ENCODE measurements around the gene FMN1.

GRCh38 chr15:33028495-33028894 is 166.0 kb downstream of the FMN1 start:
- TF ChIP-seq POLR2AphosphoS5 (IDR thresholded peaks at IDR 0.05; ENCODE audit: insufficient read depth in 1 of 2, low read depth in 1 of 2) (no peak), POLR2A (IDR thresholded peaks at IDR 0.05) (no peak)
- TF ChIP-seq, protein P1, sequence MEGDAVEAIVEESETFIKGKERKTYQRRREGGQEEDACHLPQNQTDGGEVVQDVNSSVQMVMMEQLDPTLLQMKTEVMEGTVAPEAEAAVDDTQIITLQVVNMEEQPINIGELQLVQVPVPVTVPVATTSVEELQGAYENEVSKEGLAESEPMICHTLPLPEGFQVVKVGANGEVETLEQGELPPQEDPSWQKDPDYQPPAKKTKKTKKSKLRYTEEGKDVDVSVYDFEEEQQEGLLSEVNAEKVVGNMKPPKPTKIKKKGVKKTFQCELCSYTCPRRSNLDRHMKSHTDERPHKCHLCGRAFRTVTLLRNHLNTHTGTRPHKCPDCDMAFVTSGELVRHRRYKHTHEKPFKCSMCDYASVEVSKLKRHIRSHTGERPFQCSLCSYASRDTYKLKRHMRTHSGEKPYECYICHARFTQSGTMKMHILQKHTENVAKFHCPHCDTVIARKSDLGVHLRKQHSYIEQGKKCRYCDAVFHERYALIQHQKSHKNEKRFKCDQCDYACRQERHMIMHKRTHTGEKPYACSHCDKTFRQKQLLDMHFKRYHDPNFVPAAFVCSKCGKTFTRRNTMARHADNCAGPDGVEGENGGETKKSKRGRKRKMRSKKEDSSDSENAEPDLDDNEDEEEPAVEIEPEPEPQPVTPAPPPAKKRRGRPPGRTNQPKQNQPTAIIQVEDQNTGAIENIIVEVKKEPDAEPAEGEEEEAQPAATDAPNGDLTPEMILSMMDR (IDR thresholded peaks at IDR 0.05) = no peak

All from vagina (tissue), 2 donors.